ENCODE measurements around the gene PSMB2. TPM values are rescaled to one million over a fixed set of nuclear protein-coding genes. Genes with fewer than 3 reads are reported as not detected.

The PSMB2 gene
- total and polyA plus RNA-seq, 2 of the 8 experiments (the other 6 are each of a cell fraction or from before 2014, with no cell fraction given) = 91.4 to 101 TPM

- TF ChIP-seq JUND (IDR thresholded peaks at IDR 0.05; ENCODE audit: low read length) (no peak), KDM5A (IDR thresholded peaks at IDR 0.05; ENCODE audit: low read length) (no peak), CHD2 (IDR thresholded peaks at IDR 0.05; ENCODE audit: low read length) (no peak), CHD7 (IDR thresholded peaks at IDR 0.05; ENCODE audit: insufficient replicate concordance, low read length) (no peak), JUN (IDR thresholded peaks at IDR 0.05; ENCODE audit: low read depth, low read length) (no peak), SP4 (IDR thresholded peaks at IDR 0.05; ENCODE audit: low read length) (no peak), BCL11A (IDR thresholded peaks at IDR 0.05; ENCODE audit: low read depth in 2 of 2, low read length in 2 of 2) (no peak), CTCF (IDR thresholded peaks at IDR 0.05; ENCODE audit: control extremely low read depth in 1 of 3, insufficient read depth in 1 of 3, low read depth in 1 of 3, low read length in 3 of 3) (no peak)
Measured at GRCh38 chr1:35660581-35661473, 19.5 kb upstream of the PSMB2 start (continued).

Data from H1 (cell line).